GM18511 (cell line): ENCODE data around the gene CLDN34.

Experiments used
- ATAC-seq: cut with Tn5 transposase; IDR thresholded peaks from one replicate; pipeline ENCODE4 v1.9.1; 2021; ENCODE audit warnings: mild to moderate bottlenecking, moderate library complexity; ENCODE audit not compliant: unreplicated experiment

Gene CLDN34

DNA sequence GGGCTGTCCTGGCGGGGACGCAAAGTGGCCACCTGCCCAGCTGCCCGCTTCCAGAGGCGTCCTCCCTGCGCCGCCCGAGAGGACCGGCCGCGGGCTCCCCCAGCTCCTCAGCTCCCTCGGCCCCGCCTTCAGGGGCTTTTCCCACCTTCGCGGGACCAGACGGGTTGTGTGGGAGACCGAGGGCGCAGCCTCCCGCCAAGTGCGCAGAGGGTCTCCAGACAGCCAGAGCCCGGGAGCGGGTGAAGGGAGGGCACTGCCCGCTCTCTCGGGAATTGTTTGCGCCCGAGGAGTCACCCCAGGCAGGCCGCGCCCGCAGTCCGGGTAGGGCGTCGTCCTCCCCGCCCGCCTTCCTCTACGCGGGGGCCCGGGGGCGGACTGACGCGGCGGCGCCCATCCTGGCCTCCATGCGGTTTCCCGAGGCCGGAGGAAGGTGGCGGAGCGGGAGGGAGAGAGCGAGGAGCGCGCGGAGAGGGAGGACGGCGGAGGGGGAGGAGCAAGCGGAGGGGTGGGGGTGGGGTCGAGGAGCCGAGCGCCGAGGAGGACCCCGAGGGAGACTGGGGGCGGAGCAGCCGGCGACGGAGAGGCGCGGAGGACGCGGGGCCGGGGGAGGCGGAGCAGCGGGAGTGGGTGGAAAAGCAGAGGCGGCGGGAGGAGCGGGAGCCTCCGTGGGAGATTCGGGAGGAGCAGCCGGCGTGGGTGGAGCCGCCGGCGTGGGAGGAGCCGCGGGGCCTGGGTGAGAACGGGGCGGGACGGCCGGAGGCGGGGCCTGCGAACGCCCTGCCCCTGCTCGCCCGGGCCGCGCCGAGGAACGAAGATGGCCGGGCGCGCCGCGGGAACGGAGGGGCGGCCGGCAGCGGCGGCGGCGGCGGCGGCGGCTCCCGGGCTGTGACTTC lies 47.5 kb downstream of the CLDN34 start:
- peak; percentile 86 for ATAC-seq

- ATAC-seq = peak; percentile 19
These were observed 48.2 kb downstream of the CLDN34 start for GRCh38 chrX:10015355-10015722.

GRCh38 chrX:10015723-10016518 lies 48.8 kb downstream of the CLDN34 start:
- peak; percentile 23 for ATAC-seq

DNA sequence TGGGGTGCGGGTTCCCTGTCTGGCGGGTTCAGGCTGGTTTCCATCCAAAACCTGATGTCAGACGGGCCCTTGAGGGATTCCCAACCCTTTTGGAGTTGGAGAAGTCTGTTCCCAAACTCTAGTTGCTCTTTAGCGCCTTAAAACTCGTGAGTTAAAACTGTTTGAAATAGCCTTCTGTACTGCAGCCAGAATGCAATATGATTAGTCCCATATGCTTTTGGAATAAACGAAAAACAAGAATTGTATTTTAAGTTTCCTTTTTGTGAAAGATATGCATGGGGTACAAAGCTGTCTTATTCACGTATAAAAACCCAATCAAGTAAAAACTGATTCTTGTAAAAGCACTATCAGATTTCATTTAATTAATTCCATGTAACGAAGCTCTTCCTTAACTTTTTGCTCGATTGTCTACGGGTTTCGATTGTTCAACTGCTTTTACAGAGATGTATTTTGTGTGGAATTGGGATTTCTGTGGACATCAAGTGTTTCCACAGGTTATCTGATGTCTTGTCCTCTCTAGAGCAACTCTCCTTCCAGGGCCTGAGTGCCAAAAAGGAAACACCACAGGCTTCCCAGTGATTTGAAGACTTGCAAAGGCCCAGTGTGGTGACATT lies 49.5 kb downstream of the CLDN34 start:
- no peak for ATAC-seq

GRCh38 chrX:10017872-10018271 lies 50.7 kb downstream of the CLDN34 start:
- no peak for ATAC-seq
